Measurements from ENCODE around the gene GNAZ.

GNAZ gene

GRCh38 chr22:23055449-23056179 lies 14.7 kb upstream of the GNAZ start:
- H3K4me1 ChIP-seq = peaks cover 30% of the 10 kb centered on the region
- no peak for TF ChIP-seq Cebpa-rat (IDR thresholded peaks at IDR 0.05)
- H4K20me1 ChIP-seq = no peaks in the 10 kb centered on the region
- no peak overlapping the region for H3K27ac ChIP-seq
- H3K4me2 ChIP-seq = no peak overlapping the region
- peaks cover 21% of the 10 kb centered on the region for H3K9me3 ChIP-seq
- H3K4me3 ChIP-seq = no peak overlapping the region
- H3K27me3 ChIP-seq = no peaks in the 10 kb centered on the region
- H3K9ac ChIP-seq = no peak overlapping the region
- no peaks in the 10 kb centered on the region for H3K36me3 ChIP-seq

DNA sequence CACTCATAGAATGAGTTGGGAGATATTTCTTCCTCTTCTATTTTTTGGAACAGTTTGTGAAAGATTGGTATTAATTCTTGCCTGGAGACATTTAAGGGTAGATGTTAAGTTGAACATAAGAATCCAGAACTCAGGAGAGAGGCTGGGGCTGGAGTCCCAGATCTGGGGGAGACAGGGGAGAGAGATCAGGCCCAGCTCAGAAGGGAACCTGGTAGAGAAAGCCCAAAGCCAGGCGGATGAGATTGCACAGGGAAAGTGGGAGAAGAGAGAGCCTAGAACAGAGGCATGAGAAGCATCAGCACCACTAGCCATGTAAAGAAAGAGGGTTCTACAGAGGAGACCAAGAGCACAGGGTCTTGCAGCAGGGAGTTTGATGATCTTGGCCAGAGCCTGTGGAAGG lies 13.0 kb upstream of the GNAZ start:
- Histone ChIP-seq H3K27me3 (no peaks in the 10 kb centered on the region), H3K9me3 (peaks cover 21% of the 10 kb centered on the region), H3K4me2 (no peak overlapping the region), H3K4me3 (no peak overlapping the region), H3K27ac (no peak overlapping the region), H3K9ac (no peak overlapping the region), H3K4me1 (peaks cover 43% of the 10 kb centered on the region), H4K20me1 (no peaks in the 10 kb centered on the region), H3K36me3 (no peaks in the 10 kb centered on the region)
- TF ChIP-seq Cebpa-rat (IDR thresholded peaks at IDR 0.05) = no peak

DNA sequence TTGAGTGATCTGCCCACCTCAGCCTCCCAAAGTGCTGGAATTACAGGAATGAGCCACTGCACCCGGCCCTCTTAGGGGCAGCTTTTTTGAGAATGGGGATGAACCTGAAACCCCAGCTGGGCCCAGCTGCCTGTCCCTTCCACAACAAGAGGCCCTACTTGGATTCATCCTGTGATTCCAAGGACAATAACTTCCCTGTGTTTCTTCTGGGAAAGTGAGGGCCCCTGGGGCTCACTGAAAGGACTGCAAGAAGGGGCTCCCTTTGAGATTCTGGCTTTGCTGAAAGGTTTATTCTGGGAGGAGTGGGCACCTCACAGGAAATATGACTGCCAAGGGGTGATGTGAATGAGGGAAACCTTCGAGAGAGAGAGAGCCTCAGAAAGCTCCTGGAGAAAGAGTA lies 12.3 kb upstream of the GNAZ start:
- Histone ChIP-seq H3K9ac (no peak overlapping the region), H3K4me3 (no peak overlapping the region), H3K27me3 (no peaks in the 10 kb centered on the region), H3K4me2 (peak overlapping the region; percentile 72), H4K20me1 (no peaks in the 10 kb centered on the region), H3K36me3 (no peaks in the 10 kb centered on the region), H3K4me1 (peaks cover 50% of the 10 kb centered on the region), H3K9me3 (peaks cover 21% of the 10 kb centered on the region), H3K27ac (no peak overlapping the region)
- TF ChIP-seq Cebpa-rat (IDR thresholded peaks at IDR 0.05) = no peak

- Histone ChIP-seq H3K27me3 (no peaks in the 10 kb centered on the region), H3K27ac (0 out of 2 replicates have a peak overlapping the region, but pooled peaks have one; percentile 8), H3K9me3 (peaks cover 21% of the 10 kb centered on the region), H3K4me1 (peaks cover 54% of the 10 kb centered on the region), H3K4me3 (no peak overlapping the region), H3K36me3 (no peaks in the 10 kb centered on the region), H3K9ac (no peak overlapping the region), H3K4me2 (peak overlapping the region; percentile 72), H4K20me1 (no peaks in the 10 kb centered on the region)
- TF ChIP-seq Cebpa-rat (IDR thresholded peaks at IDR 0.05) = no peak
Observed at GRCh38 chr22:23058481-23059283, 11.6 kb upstream of the GNAZ start.

GRCh38 chr22:23059284-23059948 lies 10.9 kb upstream of the GNAZ start:
- Histone ChIP-seq H3K27me3 (no peaks in the 10 kb centered on the region), H3K27ac (peak overlapping the region; percentile 8; the same call in 1 of the 2 replicates), H3K9ac (no peak overlapping the region), H3K4me1 (peaks cover 58% of the 10 kb centered on the region), H3K36me3 (no peaks in the 10 kb centered on the region), H3K4me3 (no peak overlapping the region), H4K20me1 (no peaks in the 10 kb centered on the region), H3K9me3 (peaks cover 21% of the 10 kb centered on the region), H3K4me2 (peak overlapping the region; percentile 72)
- TF ChIP-seq Cebpa-rat (IDR thresholded peaks at IDR 0.05) = no peak

- no peak for TF ChIP-seq Cebpa-rat (IDR thresholded peaks at IDR 0.05)
- Histone ChIP-seq H4K20me1 (no peaks in the 10 kb centered on the region), H3K36me3 (no peaks in the 10 kb centered on the region), H3K9ac (no peak overlapping the region), H3K27me3 (no peaks in the 10 kb centered on the region), H3K27ac (no peak overlapping the region), H3K9me3 (peaks cover 16% of the 10 kb centered on the region), H3K4me2 (no peak overlapping the region), H3K4me1 (peaks cover 66% of the 10 kb centered on the region), H3K4me3 (no peak overlapping the region)
Observed at GRCh38 chr22:23060612-23061400, 9.5 kb upstream of the GNAZ start.

GRCh38 chr22:23061471-23062280 lies 8.6 kb upstream of the GNAZ start:
- Histone ChIP-seq H3K27ac (no peak overlapping the region), H3K4me1 (peaks cover 75% of the 10 kb centered on the region), H3K36me3 (no peaks in the 10 kb centered on the region), H3K9ac (no peak overlapping the region), H3K4me2 (peak overlapping the region; percentile 25), H3K27me3 (no peaks in the 10 kb centered on the region), H3K4me3 (no peak overlapping the region), H4K20me1 (no peaks in the 10 kb centered on the region), H3K9me3 (peaks cover 10% of the 10 kb centered on the region)
- no peak for TF ChIP-seq Cebpa-rat (IDR thresholded peaks at IDR 0.05)

DNA sequence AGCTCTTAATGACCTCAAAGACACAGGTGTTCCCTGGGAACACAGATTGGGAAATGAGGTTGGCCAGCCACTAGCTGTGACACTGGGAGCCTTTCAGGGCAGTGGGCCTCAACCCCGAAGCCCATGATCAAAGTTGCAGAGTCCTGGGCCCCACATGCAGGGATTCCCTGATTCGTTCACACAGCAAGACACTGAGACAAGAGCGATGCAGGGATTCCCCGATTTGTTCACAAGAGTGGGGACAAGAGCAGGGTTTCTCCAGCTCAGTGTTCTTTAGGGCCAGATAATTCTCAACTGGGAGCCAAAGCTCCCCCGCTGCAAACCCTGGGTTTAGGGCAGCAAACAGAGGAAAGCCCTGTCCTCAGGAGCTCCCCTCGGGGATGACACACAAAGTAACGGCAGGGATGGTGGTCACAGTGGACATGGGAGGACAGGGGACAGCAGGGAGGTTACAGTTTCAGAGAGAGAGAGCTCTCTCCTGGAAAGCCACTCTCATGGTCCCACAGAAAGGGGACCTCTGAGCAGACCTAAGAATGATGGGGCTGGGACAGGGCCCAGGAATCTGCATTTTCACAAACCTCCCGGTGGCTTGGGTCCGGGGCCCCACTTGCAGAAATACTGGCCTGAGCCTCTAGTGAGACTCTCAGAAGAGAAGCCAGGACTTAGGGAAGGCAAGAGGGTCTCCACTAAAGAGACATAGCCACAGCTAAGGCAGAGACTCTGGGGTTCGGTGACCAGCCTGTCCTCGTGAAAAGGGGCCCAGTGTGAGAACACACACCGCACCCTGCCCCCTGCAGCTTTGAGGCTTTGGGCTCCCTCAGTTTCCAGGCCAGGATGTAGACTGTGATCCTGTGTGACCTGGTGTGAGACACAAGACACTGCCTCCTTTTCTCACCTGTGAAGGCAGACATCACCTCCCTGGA lies 7.4 kb upstream of the GNAZ start:
- Histone ChIP-seq H4K20me1 (no peaks in the 10 kb centered on the region), H3K27ac (no peak overlapping the region), H3K9ac (no peak overlapping the region), H3K4me1 (peaks cover 87% of the 10 kb centered on the region), H3K9me3 (no peaks in the 10 kb centered on the region), H3K27me3 (no peaks in the 10 kb centered on the region), H3K36me3 (no peaks in the 10 kb centered on the region), H3K4me3 (no peak overlapping the region), H3K4me2 (peak overlapping the region; percentile 7; the same call in 1 of the 2 replicates)
- no peak for TF ChIP-seq Cebpa-rat (IDR thresholded peaks at IDR 0.05)
